T47D (cell line): ENCODE measurements around the gene PCBD1.

Experiments used
- DNase-seq, 2 experiments: peaks; one replicate each; pipeline versions ENCODE4 v3.0.0 to v3.0.0-alpha.2; 2011 to 2012; ENCODE audit warnings: low read depth in 1 of 2, low spot score in 1 of 2
- JUND ChIP-seq: IDR thresholded peaks from 2 replicates; pipeline ENCODE4 v1.6.1; 2012; ENCODE audit warnings: low read depth
- in situ Hi-C: cut with HindIII; loops from 2 replicates; pipeline ENCODE4 v1.10.0; 2016; ENCODE audit warnings: low sequenced_read_pairs, low pct_unique_long_range_greater_than_20kb

PCBD1 gene

GRCh38 chr10:70887804-70888800 lies at the start of gene PCBD1:
Gene PCBD1, minus strand, starts transcription at chr10:70888565. Its CDS starts 32 bp downstream, at chr10:70888533.
- no peak for TF ChIP-seq JUND
- in situ Hi-C loops = no loop called here
- peak; percentile 45 to 63 for DNase-seq

GRCh38 chr10:70937661-70938060 lies 49.3 kb upstream of the PCBD1 start:
- in situ Hi-C loops = no loop called here
- no peak for TF ChIP-seq JUND
- DNase-seq = no peak

- no peak for TF ChIP-seq JUND
- in situ Hi-C loops = no loop called here
- no peak for DNase-seq
Measured at GRCh38 chr10:70936111-70936510, 47.7 kb upstream of the PCBD1 start.

GRCh38 chr10:70935631-70936030 lies 47.3 kb upstream of the PCBD1 start:
- DNase-seq = no peak
- no peak for TF ChIP-seq JUND
- in situ Hi-C loops = no loop called here

GRCh38 chr10:70935125-70935625 lies 46.8 kb upstream of the PCBD1 start:
- TF ChIP-seq JUND = no peak
- DNase-seq = no peak
- in situ Hi-C loops = no loop called here

GRCh38 chr10:70934701-70935100 lies 46.3 kb upstream of the PCBD1 start:
- no peak for TF ChIP-seq JUND
- no peak for DNase-seq
- in situ Hi-C loops = no loop called here

GRCh38 chr10:70932392-70933196 lies 44.2 kb upstream of the PCBD1 start:
- TF ChIP-seq JUND = no peak
- in situ Hi-C loops = no loop called here
- no peak for DNase-seq

GRCh38 chr10:70931168-70931815 lies 42.9 kb upstream of the PCBD1 start:
- in situ Hi-C loops = no loop called here
- no peak for DNase-seq

GRCh38 chr10:70930263-70931000 lies 42.1 kb upstream of the PCBD1 start:
- in situ Hi-C loops = no loop called here
- DNase-seq = no peak
- no peak for TF ChIP-seq JUND

More at GRCh38 chr10:70931168-70931815, 42.9 kb upstream of the PCBD1 start:
- TF ChIP-seq JUND = no peak

GRCh38 chr10:70928140-70928539 lies 39.8 kb upstream of the PCBD1 start:
- no peak for TF ChIP-seq JUND
- no peak for DNase-seq
- in situ Hi-C loops = no loop called here

GRCh38 chr10:70927189-70927943 lies 39.0 kb upstream of the PCBD1 start:
- no peak for TF ChIP-seq JUND
- DNase-seq = no peak
- in situ Hi-C loops = no loop called here
